GM12878 (cell line): ENCODE results near the gene COL6A3. TPM values are rescaled to one million over a fixed set of nuclear protein-coding genes. Genes with fewer than 3 reads are reported as not detected.

Source experiments
- ATAC-seq: fragments of 200-7000 bp; cut with Tn5 transposase; 3 replicates; pipeline ENCODE4 v1.9.1; 2020; ENCODE audit warnings: mild to moderate bottlenecking, moderate library complexity
- BruUV-seq: library from RNA; stranded (reverse); fragments of 400-500 nt; replicated peaks from 2 replicates; lab custom pipeline; 2021; lab: Mats Ljungman, UMichigan
- CTCF ChIA-PET: fragments of 300-600 bp; sonication (Branson Sonifier 250); formaldehyde crosslinking; extraction: SDS; loops from one replicate; lab custom pipeline; 2021; ENCODE audit warnings: inconsistent platforms; lab: Yijun Ruan, JAX
- POLR2A ChIA-PET: fragments of 350-600 bp; formaldehyde crosslinking; extraction: SDS; loops from one replicate; lab custom pipeline; 2021; ENCODE audit warnings: inconsistent platforms; lab: Charles Lee
- RAD21 ChIA-PET: fragments of 300-600 bp; sonication (Branson Sonifier 250); formaldehyde crosslinking; loops from one replicate; lab custom pipeline; 2023; ENCODE audit warnings: antibody characterized with exemption; ENCODE audit not compliant: unreplicated experiment; lab: Charles Lee
- SMC1A ChIA-PET: fragments of 300-600 bp; sonication (Branson Sonifier 250); formaldehyde crosslinking; loops from one replicate; lab custom pipeline; 2023; ENCODE audit not compliant: unreplicated experiment, uncharacterized antibody; lab: Charles Lee
- DNase-seq: peaks from one replicate; pipeline ENCODE4 v3.0.0-alpha.2; 2011; ENCODE audit warnings: low read depth, low spot score
- FAIRE-seq: peaks from 3 replicates; lab custom pipeline; 2011; peaks lifted over from hg19 to GRCh38; lab: Jason Lieb, UNC
- H2AFZ ChIP-seq: 2 replicates; pipeline ENCODE4 v1.6.0; 2011; ENCODE audit warnings: low read depth, low read length, control low read depth; ENCODE audit not compliant: control insufficient read depth
- H3K27ac ChIP-seq: 2 replicates; pipeline ENCODE4 v1.5.1; 2011; ENCODE audit warnings: control low read depth; ENCODE audit not compliant: control insufficient read depth, insufficient read depth
- H3K27me3 ChIP-seq, 2 experiments: replicated peaks in 1 of 2; 2 replicates each; pipeline versions ENCODE4 v1.6.0 to v1.6.1; 2011; ENCODE audit warnings: low read length in 1 of 2; ENCODE audit not compliant: control insufficient read depth in 2 of 2, insufficient read depth in 2 of 2
- H3K36me3 ChIP-seq, 2 experiments: 2 replicates each; pipeline ENCODE4 v1.5.1; 2011; ENCODE audit warnings: low read length in 1 of 2; ENCODE audit not compliant: control insufficient read depth in 2 of 2, insufficient read depth in 2 of 2
- H3K4me1 ChIP-seq: 2 replicates; pipeline ENCODE4 v1.6.1; 2011; ENCODE audit warnings: mild to moderate bottlenecking, low read length, moderate library complexity, mixed read lengths; ENCODE audit not compliant: control insufficient read depth, insufficient read depth
- H3K4me2 ChIP-seq: 2 replicates; pipeline ENCODE4 v1.6.0; 2011; ENCODE audit warnings: control low read depth; ENCODE audit not compliant: control insufficient read depth, insufficient read depth
- H3K4me3 ChIP-seq: fragments of 200-600 bp; sonication (generic); 2 replicates; pipeline ENCODE4 v1.5.1; 2016
- H3K79me2 ChIP-seq: 2 replicates; pipeline ENCODE4 v1.6.0; 2011; ENCODE audit warnings: low read length; ENCODE audit not compliant: control insufficient read depth, insufficient read depth
- H3K9ac ChIP-seq: 2 replicates; pipeline ENCODE4 v1.8.0; 2011; ENCODE audit warnings: low read length, control low read depth, mixed read lengths; ENCODE audit not compliant: control insufficient read depth, insufficient read depth
- H3K9me3 ChIP-seq: replicated peaks from 3 replicates; pipeline ENCODE4 v1.5.1; 2011; ENCODE audit warnings: mild to moderate bottlenecking, low read length; ENCODE audit not compliant: control insufficient read depth, insufficient read depth
- H4K20me1 ChIP-seq: 2 replicates; pipeline ENCODE4 v1.6.0; 2011; ENCODE audit not compliant: control insufficient read depth, insufficient read depth
- BCL11A ChIP-seq: IDR thresholded peaks from 2 replicates; pipeline ENCODE4 v1.6.1; 2011; ENCODE audit warnings: low read depth, low read length
- BHLHE40 ChIP-seq, 2 experiments: fragments of 450-650 bp in 1 of 2; IDR thresholded peaks; 2 replicates each; pipeline ENCODE4 v1.6.1; 2011 to 2017; ENCODE audit warnings: low read depth in 2 of 2, borderline replicate concordance in 1 of 2, improper control_type of control experiment in 1 of 2, low read length in 1 of 2, mild to moderate bottlenecking in 1 of 2
- CHD1 ChIP-seq: IDR thresholded peaks from 2 replicates; pipeline ENCODE4 v1.6.1; 2012; ENCODE audit warnings: low read depth, low read length, improper control_type of control experiment
- CHD4 ChIP-seq: fragments of 200-600 bp; sonication (generic); IDR thresholded peaks from 2 replicates; pipeline ENCODE4 v1.6.1; 2016; ENCODE audit warnings: mild to moderate bottlenecking
- DPF2 ChIP-seq: fragments of 450-650 bp; IDR thresholded peaks from 2 replicates; pipeline ENCODE4 v1.6.1; 2017; ENCODE audit warnings: mild to moderate bottlenecking
- ESRRA ChIP-seq: IDR thresholded peaks from 2 replicates; pipeline ENCODE4 v1.6.1; 2012; ENCODE audit warnings: mild to moderate bottlenecking, low read length, improper control_type of control experiment
- KAT2A ChIP-seq: conservative IDR thresholded peaks from 2 replicates; pipeline ENCODE4 v1.6.1; 2011; ENCODE audit warnings: low read depth, low read length; ENCODE audit not compliant: control insufficient read depth
- MTA3 ChIP-seq: IDR thresholded peaks from 2 replicates; pipeline ENCODE4 v1.6.1; 2012; ENCODE audit warnings: low read length, inconsistent platforms, borderline replicate concordance
- MYC ChIP-seq: IDR thresholded peaks from 2 replicates; pipeline ENCODE4 v1.6.1; 2011; ENCODE audit warnings: mild to moderate bottlenecking, low read length, moderate library complexity, inconsistent platforms; ENCODE audit not compliant: insufficient read depth, insufficient replicate concordance, insufficient read length, severe bottlenecking
- NFIC ChIP-seq: IDR thresholded peaks from 2 replicates; pipeline ENCODE4 v1.6.1; 2012; ENCODE audit warnings: low read depth, mild to moderate bottlenecking, inconsistent platforms, low read length, moderate library complexity
- TAF1 ChIP-seq: IDR thresholded peaks from 2 replicates; pipeline ENCODE4 v1.6.1; 2011; ENCODE audit warnings: mild to moderate bottlenecking, low read depth, low read length, borderline replicate concordance
- TCF3 ChIP-seq: IDR thresholded peaks from 2 replicates; pipeline ENCODE4 v1.6.1; 2012; ENCODE audit warnings: low read depth, mild to moderate bottlenecking, low read length, borderline replicate concordance; ENCODE audit not compliant: insufficient read depth
- WGBS: methylation state at CpG from one replicate; pipeline ENCODE4 v1.1.6; 2016; ENCODE audit warnings: low lambda C conversion rate; ENCODE audit not compliant: insufficient replicate concordance, insufficient coverage; ENCODE audit errors: missing lambda C conversion rate; 5-methylcytosine and 5-hydroxymethylcytosine counted together
- in situ Hi-C: fragments of 300-500 bp; cut with MboI; formaldehyde crosslinking; loops from 9 replicates; pipeline ENCODE4 v1.14.3; 2018; ENCODE audit warnings: mixed read lengths
- intact Hi-C: fragments of 100-400 bp; cut with micrococcal nuclease; formaldehyde crosslinking; loops from one replicate; pipeline ENCODE4 v1.14.2; 2022; ENCODE audit not compliant: unreplicated experiment
- polyA plus RNA-seq, 11 experiments: library from polyadenylated mRNA; depleted of rRNA in 4 of 11; unstranded in 6 of 11; stranded (reverse) in 5 of 11; fragments of >200 nt; fragmentation: Nextera tagmentation in 4 of 11; fragmentation: Illumina TruSeq in 1 of 11; extraction: Ambion mirVana in 4 of 11; extraction: Trizol in 1 of 11; gene quantifications; 1 replicate in 1 of 11; 2 replicates in 10 of 11; pipeline versions ENCODE4 v1.2.1 to v1.2.3, GENCODE V29; 2011 to 2016; ENCODE audit warnings: inconsistent platforms in 2 of 11, missing spikeins in 2 of 11, low read depth in 1 of 11
- total RNA-seq, 4 experiments: library from RNA; depleted of rRNA in 3 of 4; stranded (reverse); fragments of >200 nt in 3 of 4; fragmentation: Illumina TruSeq in 1 of 4; extraction: Trizol in 1 of 4; gene quantifications; 2 replicates each; pipeline versions ENCODE4 v1.2.1 to v1.2.3, GENCODE V29; 2013 to 2021
- TF ChIP-seq, protein P1 (sequence below): fragments of 450-650 bp; formaldehyde crosslinking; IDR thresholded peaks from 2 replicates; pipeline ENCODE4 v1.4.0; 2022; ENCODE audit warnings: mild to moderate bottlenecking, moderate library complexity
- TF ChIP-seq, protein P2 (sequence below): fragments of 450-650 bp; IDR thresholded peaks from 2 replicates; pipeline ENCODE4 v1.6.1; 2017; ENCODE audit warnings: mild to moderate bottlenecking
- TF ChIP-seq, protein P3 (sequence below): IDR thresholded peaks from 2 replicates; pipeline ENCODE4 v1.6.1; 2011; ENCODE audit warnings: mild to moderate bottlenecking, low read depth, low read length, moderate library complexity; ENCODE audit not compliant: insufficient replicate concordance

The COL6A3 gene
- total and polyA plus RNA-seq, 10 of the 15 experiments (the other 5 are each of a cell fraction or from before 2014, with no cell fraction given) = 0.01 to 0.51 (median 0.09) TPM; not detected in 4

DNA sequence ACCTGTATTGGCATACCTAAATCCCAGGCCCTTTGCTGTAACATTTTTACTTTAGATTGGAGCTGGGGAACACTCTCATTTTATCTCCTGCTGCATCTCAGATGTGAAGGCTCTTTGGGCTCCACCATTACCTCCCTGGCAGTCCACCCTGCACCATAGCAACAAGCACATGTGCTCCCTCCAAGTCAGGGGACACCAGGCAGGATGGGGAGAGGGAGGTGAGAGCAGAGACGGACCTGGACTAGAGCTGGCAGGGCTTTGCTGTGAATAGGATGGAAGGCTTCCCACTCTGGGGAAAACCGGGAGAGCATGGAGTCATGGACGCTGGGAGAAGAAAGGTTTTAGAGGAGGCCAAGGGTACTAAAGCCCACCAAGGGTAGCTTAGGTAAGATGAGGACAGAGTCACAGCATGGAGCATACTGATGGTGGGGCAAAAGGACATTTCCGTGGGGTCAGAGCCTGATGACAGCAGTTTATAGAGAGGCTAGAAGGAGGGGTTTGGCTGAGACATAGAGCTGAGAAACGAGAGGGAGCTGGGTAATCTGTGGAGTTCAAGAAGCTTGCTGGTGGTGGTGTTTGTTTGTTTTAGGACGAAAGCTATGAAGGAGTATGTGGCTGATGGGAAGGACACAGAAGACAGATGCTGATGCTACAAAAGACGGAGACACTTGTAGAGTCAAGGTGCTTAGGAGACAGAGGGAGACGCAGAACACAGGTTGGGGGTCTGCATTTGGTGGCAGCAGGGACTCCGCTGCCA, 134.8 kb downstream of the COL6A3 start (continued):
- TF ChIP-seq, protein P1, sequence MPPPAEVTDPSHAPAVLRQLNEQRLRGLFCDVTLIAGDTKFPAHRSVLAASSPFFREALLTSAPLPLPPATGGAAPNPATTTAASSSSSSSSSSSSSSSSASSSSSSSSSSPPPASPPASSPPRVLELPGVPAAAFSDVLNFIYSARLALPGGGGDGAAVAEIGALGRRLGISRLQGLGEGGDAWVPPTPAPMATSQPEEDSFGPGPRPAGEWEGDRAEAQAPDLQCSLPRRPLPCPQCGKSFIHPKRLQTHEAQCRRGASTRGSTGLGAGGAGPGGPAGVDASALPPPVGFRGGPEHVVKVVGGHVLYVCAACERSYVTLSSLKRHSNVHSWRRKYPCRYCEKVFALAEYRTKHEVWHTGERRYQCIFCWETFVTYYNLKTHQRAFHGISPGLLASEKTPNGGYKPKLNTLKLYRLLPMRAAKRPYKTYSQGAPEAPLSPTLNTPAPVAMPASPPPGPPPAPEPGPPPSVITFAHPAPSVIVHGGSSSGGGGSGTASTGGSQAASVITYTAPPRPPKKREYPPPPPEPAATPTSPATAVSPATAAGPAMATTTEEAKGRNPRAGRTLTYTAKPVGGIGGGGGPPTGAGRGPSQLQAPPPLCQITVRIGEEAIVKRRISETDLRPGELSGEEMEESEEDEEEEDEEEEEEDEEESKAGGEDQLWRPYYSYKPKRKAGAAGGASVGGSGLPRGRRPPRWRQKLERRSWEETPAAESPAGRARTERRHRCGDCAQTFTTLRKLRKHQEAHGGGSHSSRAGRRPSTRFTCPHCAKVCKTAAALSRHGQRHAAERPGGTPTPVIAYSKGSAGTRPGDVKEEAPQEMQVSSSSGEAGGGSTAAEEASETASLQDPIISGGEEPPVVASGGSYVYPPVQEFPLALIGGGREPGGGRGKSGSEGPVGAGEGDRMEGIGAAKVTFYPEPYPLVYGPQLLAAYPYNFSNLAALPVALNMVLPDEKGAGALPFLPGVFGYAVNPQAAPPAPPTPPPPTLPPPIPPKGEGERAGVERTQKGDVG (CRISPR knock-in tag) = no peak
- TF ChIP-seq DPF2 (no peak), NFIC (no peak), BCL11A (no peak), ESRRA (no peak), CHD1 (no peak)
- TF ChIP-seq, all 136 proteins: peak for 0

DNA sequence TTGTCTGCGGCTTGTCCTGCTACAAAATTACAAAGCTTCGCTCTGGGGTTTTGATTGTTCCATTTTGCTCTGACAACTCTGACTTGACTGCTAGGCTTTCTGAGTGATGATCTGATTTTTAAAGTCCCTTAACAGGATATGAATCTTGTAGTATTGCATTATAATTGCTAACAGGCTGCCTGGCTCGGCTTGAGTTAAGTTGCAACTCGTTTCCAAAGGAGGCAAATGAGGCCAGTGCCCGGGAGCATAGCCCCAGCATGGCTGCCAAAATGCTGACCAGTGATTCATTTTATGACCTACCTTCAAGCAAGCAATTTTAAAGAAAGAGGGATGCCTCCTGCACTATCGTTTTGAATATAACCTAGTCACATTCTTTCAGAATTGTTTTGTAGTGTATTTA, 135.4 kb downstream of the COL6A3 start:
- ChIA-PET SMC1A (no interaction called here), RAD21 (no interaction called here), POLR2A (no interaction called here), CTCF (no interaction called here)
- Histone ChIP-seq H4K20me1 (no peaks in the 10 kb centered on the region; the same call in 1 of the 2 replicates), H2AFZ (no peak overlapping the region), H3K9ac (no peak overlapping the region), H3K36me3 (no peaks in the 10 kb centered on the region), H3K79me2 (no peaks in the 10 kb centered on the region), H3K4me3 (no peak overlapping the region), H3K4me1 (no peaks in the 10 kb centered on the region), H3K27me3 (no peaks in the 10 kb centered on the region), H3K4me2 (no peak overlapping the region), H3K27ac (no peak overlapping the region), H3K9me3 (no peaks in the 10 kb centered on the region)
- WGBS = 20% methylated on average over 6 of the region's 6 CpGs
- no TSS peak for BruUV-seq
- intact Hi-C loops = no loop called here
- FAIRE-seq (no peak), ATAC-seq (no peak), DNase-seq (no peak)
- in situ Hi-C loops = no loop called here
- TF ChIP-seq, protein P2, sequence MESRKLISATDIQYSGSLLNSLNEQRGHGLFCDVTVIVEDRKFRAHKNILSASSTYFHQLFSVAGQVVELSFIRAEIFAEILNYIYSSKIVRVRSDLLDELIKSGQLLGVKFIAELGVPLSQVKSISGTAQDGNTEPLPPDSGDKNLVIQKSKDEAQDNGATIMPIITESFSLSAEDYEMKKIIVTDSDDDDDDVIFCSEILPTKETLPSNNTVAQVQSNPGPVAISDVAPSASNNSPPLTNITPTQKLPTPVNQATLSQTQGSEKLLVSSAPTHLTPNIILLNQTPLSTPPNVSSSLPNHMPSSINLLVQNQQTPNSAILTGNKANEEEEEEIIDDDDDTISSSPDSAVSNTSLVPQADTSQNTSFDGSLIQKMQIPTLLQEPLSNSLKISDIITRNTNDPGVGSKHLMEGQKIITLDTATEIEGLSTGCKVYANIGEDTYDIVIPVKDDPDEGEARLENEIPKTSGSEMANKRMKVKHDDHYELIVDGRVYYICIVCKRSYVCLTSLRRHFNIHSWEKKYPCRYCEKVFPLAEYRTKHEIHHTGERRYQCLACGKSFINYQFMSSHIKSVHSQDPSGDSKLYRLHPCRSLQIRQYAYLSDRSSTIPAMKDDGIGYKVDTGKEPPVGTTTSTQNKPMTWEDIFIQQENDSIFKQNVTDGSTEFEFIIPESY = no peak
- no peak for TF ChIP-seq TAF1
- TF ChIP-seq, protein P3, sequence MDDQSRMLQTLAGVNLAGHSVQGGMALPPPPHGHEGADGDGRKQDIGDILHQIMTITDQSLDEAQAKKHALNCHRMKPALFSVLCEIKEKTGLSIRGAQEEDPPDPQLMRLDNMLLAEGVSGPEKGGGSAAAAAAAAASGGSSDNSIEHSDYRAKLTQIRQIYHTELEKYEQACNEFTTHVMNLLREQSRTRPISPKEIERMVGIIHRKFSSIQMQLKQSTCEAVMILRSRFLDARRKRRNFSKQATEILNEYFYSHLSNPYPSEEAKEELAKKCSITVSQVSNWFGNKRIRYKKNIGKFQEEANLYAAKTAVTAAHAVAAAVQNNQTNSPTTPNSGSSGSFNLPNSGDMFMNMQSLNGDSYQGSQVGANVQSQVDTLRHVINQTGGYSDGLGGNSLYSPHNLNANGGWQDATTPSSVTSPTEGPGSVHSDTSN = no peak
- TF ChIP-seq CHD4 = no peak
- no peak for TF ChIP-seq TCF3
- TF ChIP-seq BHLHE40 (IDR thresholded peaks at IDR 0.05; ENCODE audit: borderline replicate concordance in 1 of 2, low read depth in 2 of 2, low read length in 1 of 2) = no peak
- no peak for TF ChIP-seq KAT2A
- no peak for TF ChIP-seq MYC
- TF ChIP-seq MTA3 = no peak
